Mesenchymal stem cell (in vitro differentiated cells and primary cell): Measurements from ENCODE around the gene SLC6A13.
A peak's percentile ranks its signal among the peaks of the same experiment; 100 is the strongest.

ENCODE experiments used
- DNase-seq: peaks from one replicate; pipeline ENCODE4 v3.0.0-alpha.2; 2013
- H2AFZ ChIP-seq: one replicate; pipeline ENCODE4 v1.6.1; 2013; ENCODE audit warnings: low read depth, mild to moderate bottlenecking, control low read depth, inconsistent platforms, low read length, moderate library complexity
- H2AK5ac ChIP-seq: 2 replicates; pipeline ENCODE4 v1.6.1; 2013; ENCODE audit warnings: low read length, moderate library complexity, mild to moderate bottlenecking, inconsistent platforms; ENCODE audit not compliant: severe bottlenecking
- H2BK120ac ChIP-seq: one replicate; pipeline ENCODE4 v1.6.1; 2013; ENCODE audit warnings: low read depth, mild to moderate bottlenecking, inconsistent platforms, low read length, moderate library complexity
- H2BK12ac ChIP-seq, 2 experiments: one replicate each; pipeline ENCODE4 v1.6.1; 2013; ENCODE audit warnings: inconsistent platforms in 2 of 2, low read length in 2 of 2, mild to moderate bottlenecking in 2 of 2, moderate library complexity in 2 of 2, control low read depth in 1 of 2
- H2BK15ac ChIP-seq: one replicate; pipeline ENCODE4 v1.6.1; 2013; ENCODE audit warnings: mild to moderate bottlenecking, low read depth, inconsistent platforms; ENCODE audit not compliant: poor library complexity, severe bottlenecking
- H2BK5ac ChIP-seq: 2 replicates; pipeline ENCODE4 v1.6.1; 2013; ENCODE audit warnings: low read depth, mild to moderate bottlenecking, low read length, control low read depth, inconsistent platforms; ENCODE audit not compliant: poor library complexity, severe bottlenecking
- H3K14ac ChIP-seq, 2 experiments: one replicate each; pipeline ENCODE4 v1.6.1; 2013; ENCODE audit warnings: inconsistent platforms in 2 of 2, low read length in 2 of 2, control low read depth in 1 of 2, mild to moderate bottlenecking in 1 of 2, moderate library complexity in 1 of 2
- H3K18ac ChIP-seq, 2 experiments: one replicate each; pipeline ENCODE4 v1.6.1; 2013; ENCODE audit warnings: inconsistent platforms in 2 of 2, low read length in 2 of 2, control low read depth in 1 of 2, low read depth in 1 of 2, mild to moderate bottlenecking in 1 of 2
- H3K23ac ChIP-seq, 2 experiments: one replicate each; pipeline ENCODE4 v1.6.1; 2013; ENCODE audit warnings: inconsistent platforms in 2 of 2, low read length in 2 of 2, mild to moderate bottlenecking in 2 of 2, moderate library complexity in 2 of 2, control low read depth in 1 of 2
- H3K27ac ChIP-seq: 2 replicates; pipeline ENCODE4 v1.5.1; 2013; ENCODE audit warnings: mild to moderate bottlenecking, moderate library complexity, low read length, control low read depth, inconsistent platforms; ENCODE audit not compliant: poor library complexity, severe bottlenecking
- H3K27me3 ChIP-seq, 2 experiments: 2 replicates each; pipeline versions ENCODE4 v1.6.1 to v1.7.0; 2013; ENCODE audit warnings: low read length in 2 of 2, mild to moderate bottlenecking in 2 of 2, moderate library complexity in 2 of 2, control low read depth in 1 of 2, inconsistent platforms in 1 of 2; ENCODE audit not compliant: control insufficient read depth in 1 of 2, insufficient read depth in 1 of 2
- H3K36me3 ChIP-seq, 2 experiments: 2 replicates each; pipeline versions ENCODE4 v1.6.1 to v1.7.0; 2013; ENCODE audit warnings: low read length in 2 of 2, control low read depth in 1 of 2, inconsistent platforms in 1 of 2, low read depth in 1 of 2, mild to moderate bottlenecking in 1 of 2; ENCODE audit not compliant: insufficient read depth in 2 of 2, control insufficient read depth in 1 of 2
- H3K4ac ChIP-seq, 2 experiments: one replicate each; pipeline ENCODE4 v1.6.1; 2013; ENCODE audit warnings: inconsistent platforms in 2 of 2, low read length in 2 of 2, mild to moderate bottlenecking in 2 of 2, moderate library complexity in 2 of 2, control low read depth in 1 of 2, low read depth in 1 of 2
- H3K4me1 ChIP-seq: 2 replicates; pipeline ENCODE4 v1.6.1; 2013; ENCODE audit warnings: low read depth, low read length, control low read depth; ENCODE audit not compliant: control insufficient read depth, insufficient read depth
- H3K4me2 ChIP-seq: 2 replicates; pipeline ENCODE4 v1.6.1; 2013; ENCODE audit warnings: low read length, mild to moderate bottlenecking, inconsistent platforms; ENCODE audit not compliant: poor library complexity, severe bottlenecking
- H3K4me3 ChIP-seq, 2 experiments: 2 replicates each; pipeline versions ENCODE4 v1.5.1 to v1.7.0; 2013; ENCODE audit warnings: low read length in 2 of 2, mild to moderate bottlenecking in 2 of 2, control low read depth in 1 of 2, low read depth in 1 of 2; ENCODE audit not compliant: insufficient read depth in 1 of 2
- H3K79me1 ChIP-seq: replicated peaks from 2 replicates; pipeline ENCODE4 v1.6.1; 2013; ENCODE audit warnings: mild to moderate bottlenecking, control low read depth, low read length, inconsistent platforms; ENCODE audit not compliant: poor library complexity, severe bottlenecking
- H3K9ac ChIP-seq: 2 replicates; pipeline ENCODE4 v1.7.0; 2013; ENCODE audit warnings: mild to moderate bottlenecking, low read length, moderate library complexity
- H3K9me3 ChIP-seq: 2 replicates; pipeline ENCODE4 v1.7.0; 2013; ENCODE audit warnings: mild to moderate bottlenecking, low read length; ENCODE audit not compliant: control insufficient read depth
- H4K8ac ChIP-seq: one replicate; pipeline ENCODE4 v1.6.1; 2013; ENCODE audit warnings: inconsistent platforms, mild to moderate bottlenecking, low read length, moderate library complexity
- H4K91ac ChIP-seq: one replicate; pipeline ENCODE4 v1.6.1; 2013; ENCODE audit warnings: mild to moderate bottlenecking, low read length, inconsistent platforms
- WGBS: methylation state at CpG from one replicate; pipeline ENCODE4 v1.1.7; 2013; ENCODE audit warnings: mixed read lengths; 5-methylcytosine and 5-hydroxymethylcytosine counted together

SLC6A13 gene

DNA sequence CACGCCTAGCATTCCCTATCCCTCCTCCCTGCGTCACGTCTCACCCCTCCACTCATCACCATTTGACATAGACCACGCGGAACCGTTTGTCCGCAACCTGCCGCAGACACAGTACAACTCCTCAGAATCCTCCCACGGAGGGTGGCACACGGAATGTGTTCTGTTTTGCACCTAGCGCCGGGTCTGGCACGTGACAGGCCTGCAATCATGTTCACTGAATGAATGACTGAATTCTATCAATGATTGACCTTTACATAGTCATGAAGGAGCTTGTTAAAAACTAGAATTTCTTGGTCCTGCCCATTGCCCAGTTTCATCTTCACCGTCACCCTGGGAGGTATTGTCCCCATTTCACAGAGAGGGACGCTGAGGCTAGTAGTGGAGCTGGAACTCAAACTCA, 53.4 kb downstream of the SLC6A13 start:
- Histone ChIP-seq H2BK5ac (no peak overlapping the region), H2BK15ac (no peak overlapping the region), H3K9me3 (no peaks in the 10 kb centered on the region), H4K8ac (no peak overlapping the region), H2AFZ (no peak overlapping the region), H2BK12ac (no peak overlapping the region), H3K36me3 (no peaks in the 10 kb centered on the region), H3K4ac (no peak overlapping the region), H4K91ac (no peak overlapping the region), H3K9ac (no peak overlapping the region), H3K27me3 (peaks cover 62 to 99% of the 10 kb centered on the region in 2 experiments), H3K4me3 (no peak overlapping the region), H3K79me1 (no peaks in the 10 kb centered on the region), H3K4me2 (no peak overlapping the region), H2BK120ac (no peak overlapping the region), H3K14ac (peak overlapping the region in 1 of 2 experiments; percentile 57), H2AK5ac (no peak overlapping the region), H3K23ac (no peak overlapping the region), H3K18ac (no peak overlapping the region), H3K4me1 (peaks cover 21% of the 10 kb centered on the region), H3K27ac (no peak overlapping the region)
- no peak for DNase-seq
- WGBS, result 85% methylated on average over 15 of the region's 15 CpGs

DNA sequence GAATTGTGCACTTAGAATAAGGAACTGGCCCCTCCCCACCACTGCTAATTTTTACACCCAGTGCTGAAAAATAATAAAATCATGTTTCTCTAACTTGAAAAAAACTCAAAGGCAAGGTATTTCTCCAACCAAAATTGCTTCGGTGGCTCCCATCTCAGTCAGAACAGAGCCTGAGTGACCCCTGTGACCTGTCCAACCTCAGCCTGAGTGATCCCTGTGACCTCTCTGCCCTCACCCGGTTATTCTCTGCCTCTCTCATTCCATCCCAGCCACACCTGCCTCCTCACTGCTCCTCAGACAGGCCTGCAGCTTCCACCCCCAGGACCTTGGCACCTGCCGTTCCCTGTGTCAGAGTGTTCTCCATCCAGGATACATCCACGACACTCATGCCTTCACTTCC, 53.8 kb downstream of the SLC6A13 start:
- no peak overlapping the region for H2BK5ac ChIP-seq
- peaks cover 62 to 99% of the 10 kb centered on the region in 2 experiments for H3K27me3 ChIP-seq
- no peak overlapping the region for H2AK5ac ChIP-seq
- no peak overlapping the region for H4K8ac ChIP-seq
- H3K4ac ChIP-seq, result no peak overlapping the region
- H3K4me1 ChIP-seq, result peaks cover 21% of the 10 kb centered on the region
- WGBS, result 79% methylated on average over 4 of the region's 4 CpGs
- H2BK12ac ChIP-seq, result no peak overlapping the region
- H3K79me1 ChIP-seq, result no peaks in the 10 kb centered on the region
- no peak overlapping the region for H2AFZ ChIP-seq
- H3K27ac ChIP-seq, result no peak overlapping the region
- no peak overlapping the region for H4K91ac ChIP-seq
- no peaks in the 10 kb centered on the region for H3K9me3 ChIP-seq
- peak overlapping the region in 1 of 2 experiments; percentile 27 for H3K4me3 ChIP-seq
- H3K14ac ChIP-seq, result peak overlapping the region in 1 of 2 experiments; percentile 57
- H3K9ac ChIP-seq, result no peak overlapping the region
- no peak overlapping the region for H3K18ac ChIP-seq
- no peak for DNase-seq
- no peak overlapping the region for H3K4me2 ChIP-seq
- no peak overlapping the region for H2BK120ac ChIP-seq
- H3K23ac ChIP-seq, result no peak overlapping the region
- no peak overlapping the region for H2BK15ac ChIP-seq
- H3K36me3 ChIP-seq, result no peaks in the 10 kb centered on the region

DNA sequence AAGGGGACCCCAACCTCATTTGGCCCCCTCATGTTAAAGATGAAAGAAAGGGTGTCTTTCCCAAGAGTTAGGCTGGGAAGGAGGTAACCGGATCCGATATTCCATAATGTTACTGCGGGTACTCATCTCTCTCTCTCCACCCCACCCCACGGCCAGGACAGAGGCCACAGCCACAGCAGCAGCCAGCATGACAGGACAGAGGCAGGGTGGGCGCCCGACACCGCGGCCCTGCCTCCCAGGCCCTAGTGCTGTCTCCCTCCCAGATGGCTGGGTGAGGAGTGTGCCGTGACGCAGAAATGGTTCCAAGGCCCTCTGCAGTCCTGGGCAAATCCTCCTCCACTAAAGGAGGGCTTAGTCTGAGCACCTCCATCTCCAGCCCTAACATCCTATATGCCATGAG, 54.8 kb downstream of the SLC6A13 start:
- 86% methylated on average over 10 of the region's 10 CpGs for WGBS
- H4K91ac ChIP-seq, result no peak overlapping the region
- H3K18ac ChIP-seq, result no peak overlapping the region

DNA sequence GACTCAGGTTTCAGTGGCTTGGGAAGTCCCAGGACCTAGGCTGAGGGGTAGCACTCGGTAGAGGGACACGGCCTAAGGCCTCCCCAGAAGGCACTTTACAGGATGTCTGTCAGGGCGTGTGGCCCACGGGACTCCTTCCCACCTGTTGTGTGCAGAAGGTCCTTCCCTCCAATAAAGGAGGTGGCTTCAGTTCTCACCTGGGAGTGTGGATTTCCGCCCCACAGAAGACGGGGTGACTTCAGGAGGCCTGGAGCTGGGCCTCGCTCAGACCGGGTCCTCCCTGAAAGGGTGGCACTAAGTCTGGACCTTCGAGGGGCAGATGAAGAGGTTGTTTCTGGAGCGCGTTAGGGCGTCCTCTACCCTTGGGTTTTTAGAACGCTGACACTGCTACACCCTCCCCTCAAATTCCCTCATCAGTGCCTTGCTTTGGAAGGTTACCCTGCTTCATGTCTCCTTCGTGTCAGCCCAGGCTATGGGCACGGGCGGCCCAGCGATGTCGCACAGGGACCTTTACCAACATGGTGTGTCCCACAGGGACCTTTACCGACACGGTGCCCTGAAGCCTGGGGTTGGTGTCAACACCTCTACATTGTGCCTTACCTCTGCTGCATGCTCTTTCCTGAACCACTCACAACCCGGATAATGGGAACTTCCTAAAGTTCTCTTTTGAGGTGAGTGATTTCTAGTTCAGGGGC, 55.7 kb downstream of the SLC6A13 start:
- no peak overlapping the region for H3K18ac ChIP-seq
- no peak for DNase-seq
- no peak overlapping the region for H4K91ac ChIP-seq
- H2AK5ac ChIP-seq, result no peak overlapping the region
- no peak overlapping the region for H3K14ac ChIP-seq
- H3K36me3 ChIP-seq, result no peaks in the 10 kb centered on the region
- 83% methylated on average over 20 of the region's 21 CpGs for WGBS
- peaks cover 17% of the 10 kb centered on the region for H3K4me1 ChIP-seq
- no peak overlapping the region for H4K8ac ChIP-seq
- no peak overlapping the region for H2BK15ac ChIP-seq
- H2BK5ac ChIP-seq, result no peak overlapping the region
- H3K27ac ChIP-seq, result no peak overlapping the region
- no peak overlapping the region for H3K4ac ChIP-seq
- no peaks in the 10 kb centered on the region for H3K9me3 ChIP-seq
- H3K9ac ChIP-seq, result no peak overlapping the region
- no peak overlapping the region for H2BK120ac ChIP-seq
- H3K4me3 ChIP-seq, result no peak overlapping the region
- no peak overlapping the region for H2BK12ac ChIP-seq
- no peak overlapping the region for H3K4me2 ChIP-seq
- no peak overlapping the region for H2AFZ ChIP-seq
- H3K27me3 ChIP-seq, result peaks cover 60 to 96% of the 10 kb centered on the region in 2 experiments
- H3K79me1 ChIP-seq, result no peaks in the 10 kb centered on the region
- peak overlapping the region in 1 of 2 experiments; percentile 41 for H3K23ac ChIP-seq

More for the DNA sequence above, 54.8 kb downstream of the SLC6A13 start:
- peaks cover 16% of the 10 kb centered on the region for H3K4me1 ChIP-seq
- no peak overlapping the region for H2BK12ac ChIP-seq
- no peak overlapping the region for H3K9ac ChIP-seq
- no peak overlapping the region for H3K4me2 ChIP-seq
- H2BK120ac ChIP-seq, result no peak overlapping the region
- H3K36me3 ChIP-seq, result no peaks in the 10 kb centered on the region
- H2AFZ ChIP-seq, result no peak overlapping the region
- H2AK5ac ChIP-seq, result no peak overlapping the region
- no peak overlapping the region for H3K14ac ChIP-seq
- no peak overlapping the region for H2BK15ac ChIP-seq
- H2BK5ac ChIP-seq, result no peak overlapping the region
- peaks cover 56 to 96% of the 10 kb centered on the region in 2 experiments for H3K27me3 ChIP-seq
- H3K79me1 ChIP-seq, result no peaks in the 10 kb centered on the region
- no peak overlapping the region for H3K23ac ChIP-seq
- no peak overlapping the region for H3K4ac ChIP-seq
- DNase-seq, result no peak
- no peak overlapping the region for H4K8ac ChIP-seq
- H3K9me3 ChIP-seq, result no peaks in the 10 kb centered on the region
- H3K27ac ChIP-seq, result no peak overlapping the region
- H3K4me3 ChIP-seq, result no peak overlapping the region
